H1 (cell line): ENCODE data around the gene SLC25A51. TPM values are rescaled to one million over a fixed set of nuclear protein-coding genes. Genes with fewer than 3 reads are reported as not detected.
A peak's percentile ranks its signal among the peaks of the same experiment; 100 is the strongest.

Experiments
- CTCF ChIA-PET: fragments of 300-600 bp; sonication (Branson Sonifier 250); formaldehyde crosslinking; loops from one replicate; lab custom pipeline; 2021; ENCODE audit not compliant: partially characterized antibody; lab: Charles Lee
- POLR2A ChIA-PET: fragments of 300-600 bp; sonication (Branson Sonifier 250); formaldehyde crosslinking; loops from one replicate; lab custom pipeline; 2021; ENCODE audit warnings: inconsistent platforms; ENCODE audit not compliant: partially characterized antibody; lab: Charles Lee
- DNase-seq, 2 experiments: peaks; one replicate each; pipeline versions ENCODE4 v3.0.0 to v3.0.0-alpha.2; 2010 to 2022; ENCODE audit warnings: low spot score in 2 of 2, low read depth in 1 of 2, mixed read lengths in 1 of 2
- FAIRE-seq: peaks from 2 replicates; lab custom pipeline; 2011; peaks lifted over from hg19 to GRCh38; lab: Jason Lieb, UNC
- H2AFZ ChIP-seq: 2 replicates; pipeline ENCODE4 v1.8.1; 2012; ENCODE audit warnings: low read length, inconsistent platforms
- H2AK5ac ChIP-seq: 2 replicates; pipeline ENCODE4 v1.6.1; 2013; ENCODE audit warnings: low read depth, low read length
- H2BK120ac ChIP-seq: replicated peaks from 2 replicates; pipeline ENCODE3; 2013; ENCODE audit warnings: low read depth, low read length, inconsistent platforms
- H2BK12ac ChIP-seq: 2 replicates; pipeline ENCODE4 v1.6.1; 2013; ENCODE audit warnings: low read depth, low read length
- H2BK15ac ChIP-seq: 2 replicates; pipeline ENCODE4 v1.6.1; 2013; ENCODE audit warnings: low read length
- H2BK20ac ChIP-seq: 2 replicates; pipeline ENCODE4 v1.6.1; 2013; ENCODE audit warnings: low read length
- H2BK5ac ChIP-seq: 2 replicates; pipeline ENCODE4 v1.6.1; 2013; ENCODE audit warnings: low read depth, low read length
- H3K14ac ChIP-seq: 2 replicates; pipeline ENCODE4 v1.6.1; 2013; ENCODE audit warnings: inconsistent platforms; ENCODE audit not compliant: insufficient read length
- H3K18ac ChIP-seq: 2 replicates; pipeline ENCODE4 v1.6.1; 2013; ENCODE audit warnings: low read length; ENCODE audit errors: extremely low read depth
- H3K23ac ChIP-seq: 2 replicates; pipeline ENCODE4 v1.6.1; 2013; ENCODE audit warnings: inconsistent platforms; ENCODE audit not compliant: insufficient read length
- H3K23me2 ChIP-seq: 2 replicates; pipeline ENCODE4 v1.6.1; 2013; ENCODE audit warnings: low read depth, low read length
- H3K27ac ChIP-seq: 2 replicates; pipeline ENCODE4 v1.6.1; 2011; ENCODE audit warnings: low read depth, low read length, inconsistent platforms
- H3K27me3 ChIP-seq, 4 experiments: replicated peaks in 1 of 4; 1 replicate in 1 of 4; 2 replicates in 3 of 4; pipeline versions ENCODE4 v1.6.1 to v1.8.1; 2011 to 2013; ENCODE audit warnings: low read length in 3 of 4, mild to moderate bottlenecking in 3 of 4, inconsistent platforms in 2 of 4, mixed read lengths in 2 of 4, moderate library complexity in 1 of 4; ENCODE audit not compliant: control insufficient read depth in 3 of 4, insufficient read depth in 3 of 4; ENCODE audit errors: extremely low read depth in 1 of 4
- H3K36me3 ChIP-seq, 4 experiments: 2 replicates each; pipeline versions ENCODE4 v1.6.1 to v1.8.1; 2011 to 2013; ENCODE audit warnings: mild to moderate bottlenecking in 4 of 4, low read length in 3 of 4, moderate library complexity in 2 of 4, control low read depth in 1 of 4, inconsistent platforms in 1 of 4; ENCODE audit not compliant: insufficient read depth in 4 of 4, control insufficient read depth in 2 of 4
- H3K4ac ChIP-seq: replicated peaks from 2 replicates; pipeline ENCODE3; 2013; ENCODE audit warnings: low read length, low read depth, mixed read lengths, inconsistent platforms; ENCODE audit not compliant: insufficient read length
- H3K4me1 ChIP-seq, 4 experiments: replicated peaks in 1 of 4; 1 replicate in 1 of 4; 2 replicates in 3 of 4; pipeline versions ENCODE4 v1.6.1 to v1.8.1; 2011 to 2013; ENCODE audit warnings: low read length in 3 of 4, inconsistent platforms in 2 of 4, mixed read lengths in 1 of 4; ENCODE audit not compliant: insufficient read depth in 4 of 4, control insufficient read depth in 3 of 4
- H3K4me2 ChIP-seq, 2 experiments: 2 replicates each; pipeline versions ENCODE4 v1.6.1 to v1.8.1; 2011 to 2013; ENCODE audit warnings: low read depth in 2 of 2, low read length in 2 of 2, control low read depth in 1 of 2, inconsistent platforms in 1 of 2, mild to moderate bottlenecking in 1 of 2; ENCODE audit not compliant: insufficient read depth in 1 of 2
- H3K4me3 ChIP-seq, 4 experiments: fragments of 200-600, 300-600 bp in 1 of 4; sonication (generic), shearing (Covaris generic), sonication (Bioruptor Twin) in 1 of 4; 2 replicates each; pipeline versions ENCODE4 v1.5.1 to v1.8.1; 2011 to 2016; ENCODE audit warnings: low read length in 4 of 4, low read depth in 3 of 4, control low read depth in 2 of 4, inconsistent platforms in 2 of 4, mild to moderate bottlenecking in 2 of 4, mixed read lengths in 1 of 4, moderate library complexity in 1 of 4; ENCODE audit not compliant: insufficient read depth in 2 of 4; ENCODE audit errors: extremely low read depth in 1 of 4
- H3K56ac ChIP-seq: replicated peaks from 2 replicates; pipeline ENCODE3; 2013; ENCODE audit warnings: low read depth, mild to moderate bottlenecking, mixed read lengths, low read length, inconsistent platforms; ENCODE audit not compliant: insufficient read length
- H3K79me1 ChIP-seq: 2 replicates; pipeline ENCODE4 v1.6.1; 2013; ENCODE audit warnings: low read depth, low read length, control low read depth
- H3K79me2 ChIP-seq, 2 experiments: 2 replicates each; pipeline versions ENCODE4 v1.6.1 to v1.8.1; 2012 to 2013; ENCODE audit warnings: low read length in 2 of 2, mild to moderate bottlenecking in 2 of 2, inconsistent platforms in 1 of 2; ENCODE audit not compliant: insufficient read depth in 2 of 2, control insufficient read depth in 1 of 2
- H3K9ac ChIP-seq, 4 experiments: replicated peaks in 1 of 4; 1 replicate in 1 of 4; 2 replicates in 3 of 4; pipeline versions ENCODE4 v1.6.1 to v1.8.1; 2011 to 2013; ENCODE audit warnings: low read depth in 3 of 4, low read length in 3 of 4, control low read depth in 2 of 4, mild to moderate bottlenecking in 2 of 4, moderate library complexity in 2 of 4, inconsistent platforms in 1 of 4; ENCODE audit errors: extremely low read depth in 1 of 4
- H3K9me3 ChIP-seq, 2 experiments: 2 replicates each; pipeline versions ENCODE4 v1.6.1 to v1.8.1; 2012 to 2013; ENCODE audit warnings: mild to moderate bottlenecking in 2 of 2, moderate library complexity in 2 of 2, control low read depth in 1 of 2, inconsistent platforms in 1 of 2, low read depth in 1 of 2, low read length in 1 of 2, mixed read lengths in 1 of 2; ENCODE audit not compliant: insufficient read depth in 2 of 2
- H4K20me1 ChIP-seq, 2 experiments: replicated peaks in 1 of 2; 2 replicates each; pipeline versions ENCODE3 to v1.8.1; 2011 to 2013; ENCODE audit warnings: inconsistent platforms in 2 of 2, low read length in 2 of 2, mild to moderate bottlenecking in 1 of 2; ENCODE audit not compliant: insufficient read depth in 2 of 2, control insufficient read depth in 1 of 2
- H4K5ac ChIP-seq: 2 replicates; pipeline ENCODE4 v1.6.1; 2013; ENCODE audit warnings: low read length, low read depth, mixed read lengths, inconsistent platforms; ENCODE audit not compliant: insufficient read length
- H4K8ac ChIP-seq: 2 replicates; pipeline ENCODE4 v1.8.0; 2013; ENCODE audit warnings: mild to moderate bottlenecking, moderate library complexity, low read length, inconsistent platforms; ENCODE audit not compliant: insufficient read depth; ENCODE audit errors: extremely low read depth
- H4K91ac ChIP-seq: replicated peaks from 2 replicates; pipeline ENCODE3; 2013; ENCODE audit warnings: low read length, mixed read lengths, inconsistent platforms; ENCODE audit not compliant: insufficient read length
- ASH2L ChIP-seq: fragments of 200-600, 300-600 bp; sonication (generic); IDR thresholded peaks from one replicate; pipeline ENCODE4 v1.7.1; 2017; ENCODE audit warnings: low read length
- CBX8 ChIP-seq: fragments of 300-800, 300-1000 bp; sonication (generic); IDR thresholded peaks from 2 replicates; pipeline ENCODE4 v1.7.1; 2016; ENCODE audit warnings: low read depth, low read length, borderline replicate concordance
- CEBPB ChIP-seq: IDR thresholded peaks from 2 replicates; pipeline ENCODE4 v1.6.1; 2012; ENCODE audit warnings: low read depth, low read length
- CTCF ChIP-seq, 3 experiments: IDR thresholded peaks; 1 replicate in 2 of 3; 2 replicates in 1 of 3; pipeline versions ENCODE4 v1.5.1 to v1.6.1; 2011; ENCODE audit warnings: low read length in 3 of 3, mild to moderate bottlenecking in 3 of 3, inconsistent platforms in 2 of 3, low read depth in 1 of 3, moderate library complexity in 1 of 3; ENCODE audit not compliant: insufficient read depth in 1 of 3; ENCODE audit errors: control extremely low read depth in 1 of 3
- EP300 ChIP-seq, 2 experiments: IDR thresholded peaks; 1 replicate in 1 of 2; 2 replicates in 1 of 2; pipeline ENCODE4 v1.6.1; 2011 to 2012; ENCODE audit warnings: low read depth in 2 of 2, low read length in 2 of 2, mild to moderate bottlenecking in 2 of 2, borderline replicate concordance in 1 of 2, inconsistent platforms in 1 of 2, moderate library complexity in 1 of 2
- JUN ChIP-seq: IDR thresholded peaks from 2 replicates; pipeline ENCODE4 v1.6.1; 2011; ENCODE audit warnings: low read depth, mild to moderate bottlenecking, improper control_type of control experiment, low read length
- MAFK ChIP-seq: IDR thresholded peaks from 2 replicates; pipeline ENCODE4 v1.6.1; 2012; ENCODE audit warnings: low read depth, mild to moderate bottlenecking, improper control_type of control experiment, low read length
- NANOG ChIP-seq: IDR thresholded peaks from 2 replicates; pipeline ENCODE4 v1.6.1; 2011; ENCODE audit warnings: low read length, low read depth, mild to moderate bottlenecking, inconsistent platforms; ENCODE audit not compliant: insufficient read depth, poor library complexity, severe bottlenecking
- RAD21 ChIP-seq, 2 experiments: IDR thresholded peaks in 1 of 2; conservative IDR thresholded peaks in 1 of 2; 2 replicates each; pipeline ENCODE4 v1.6.1; 2011; ENCODE audit warnings: low read depth in 2 of 2, low read length in 2 of 2, improper control_type of control experiment in 1 of 2, inconsistent platforms in 1 of 2, mild to moderate bottlenecking in 1 of 2, moderate library complexity in 1 of 2
- SAP30 ChIP-seq: fragments of 300-600 bp; sonication (generic); IDR thresholded peaks from 2 replicates; pipeline ENCODE4 v1.7.1; 2012; ENCODE audit warnings: low read length, moderate library complexity, mild to moderate bottlenecking, inconsistent platforms; ENCODE audit not compliant: insufficient read depth, insufficient replicate concordance
- WGBS, 2 experiments: shearing (Covaris generic) in 1 of 2; methylation state at CpG; one replicate each; pipeline versions ENCODE4 v1.1.6 to v1.1.7; 2013 to 2015; ENCODE audit warnings: low lambda C conversion rate in 2 of 2, mixed read lengths in 2 of 2, inconsistent platforms in 1 of 2, low coverage in 1 of 2, missing lambda C conversion rate in 1 of 2; ENCODE audit not compliant: insufficient replicate concordance in 2 of 2, insufficient coverage in 1 of 2, insufficient read length in 1 of 2; ENCODE audit errors: extremely low coverage in 1 of 2, missing lambda C conversion rate in 1 of 2; 5-methylcytosine and 5-hydroxymethylcytosine counted together
- polyA plus RNA-seq, 7 experiments: library from polyadenylated mRNA; depleted of rRNA in 3 of 7; stranded (reverse) in 5 of 7; unstranded in 2 of 7; fragments of >200 nt in 5 of 7; fragments of 200-250 nt in 2 of 7; gene quantifications; 1 replicate in 5 of 7; 2 replicates in 1 of 7; 4 replicates in 1 of 7; pipeline versions ENCODE4 v1.2.1 to v1.2.3, GENCODE V29; 2011 to 2013; ENCODE audit warnings: missing spikeins in 2 of 7, mixed read lengths in 2 of 7
- total RNA-seq: library from RNA; stranded (reverse); fragmentation: NEBNext Ultra II Directional; extraction: Animal tissue kit (Norgen Biotek cat#: 25700); gene quantifications from 2 replicates; pipeline ENCODE4 v1.2.1, GENCODE V29; 2021

SLC25A51 gene
- total and polyA plus RNA-seq, 2 of the 8 experiments (the other 6 are each of a cell fraction or from before 2014, with no cell fraction given): 8.0 to 14.5 TPM

GRCh38 chr9:37859043-37859442 is 44.9 kb downstream of the SLC25A51 start:
- H3K18ac ChIP-seq: no peak overlapping the region
- no peaks in the 10 kb centered on the region for H3K4me1 ChIP-seq
- H3K36me3 ChIP-seq: peaks cover 0 to 15% (median 3%) of the 10 kb centered on the region in 4 experiments; a peak in 4 of 8 replicates
- H4K8ac ChIP-seq: no peak overlapping the region
- H3K4ac ChIP-seq: no peak overlapping the region
- 94% methylated on average over 1 of the region's 1 CpG; no CpG with 5 or more reads in 1 of the 2 experiments for WGBS, 2 experiments
- H3K23me2 ChIP-seq: no peaks in the 10 kb centered on the region
- FAIRE-seq (no peak), DNase-seq (no peak)
- H2BK5ac ChIP-seq: no peak overlapping the region
- no peaks in the 10 kb centered on the region for H3K79me2 ChIP-seq
- ChIA-PET CTCF (interaction anchor here (1.0 to 2.2 kb wide), 5 partner anchors 8 to 57 kb away, joined by 3 to 10 read pairs (median 6); no protein-coding TSS in a partner anchor), POLR2A (interaction anchor here (0.6 to 1.0 kb wide), 2 partner anchors 15 to 47 kb away, joined by 3 read pairs; no protein-coding TSS in a partner anchor)
- no peak overlapping the region for H2AK5ac ChIP-seq
- no peak overlapping the region for H2AFZ ChIP-seq
- H3K23ac ChIP-seq: no peak overlapping the region
- no peak overlapping the region for H2BK12ac ChIP-seq
- no peak overlapping the region for H4K5ac ChIP-seq
- no peak overlapping the region for H2BK20ac ChIP-seq
- peaks cover 0 to 2% of the 10 kb centered on the region in 2 experiments for H4K20me1 ChIP-seq
- no peaks in the 10 kb centered on the region for H3K79me1 ChIP-seq
- H3K9me3 ChIP-seq: no peaks in the 10 kb centered on the region
- no peak overlapping the region for H2BK15ac ChIP-seq
- no peak overlapping the region for H4K91ac ChIP-seq
- H3K27me3 ChIP-seq: no peaks in the 10 kb centered on the region
- H3K27ac ChIP-seq: no peak overlapping the region
- no peak overlapping the region for H3K4me3 ChIP-seq
- no peak overlapping the region for H3K56ac ChIP-seq
- H3K9ac ChIP-seq: no peak overlapping the region
- H3K4me2 ChIP-seq: no peak overlapping the region
- no peak overlapping the region for H3K14ac ChIP-seq
- no peak overlapping the region for H2BK120ac ChIP-seq
- TF ChIP-seq EP300 (IDR thresholded peaks at IDR 0.05; ENCODE audit: borderline replicate concordance in 1 of 2, low read depth in 2 of 2, low read length in 2 of 2) (no peak), CTCF (IDR thresholded peaks at IDR 0.05; ENCODE audit: control extremely low read depth in 1 of 3, insufficient read depth in 1 of 3, low read depth in 1 of 3, low read length in 3 of 3) (peak in 1 of 3 experiments; percentile 3; a peak in 2 of 4 replicates), CEBPB (no peak), RAD21 (IDR thresholded peaks at IDR 0.05 in 1 of 2, conservative IDR thresholded peaks at IDR 0.05 in 1 of 2; ENCODE audit: low read depth in 2 of 2, low read length in 2 of 2) (peak; percentile 33 to 39), NANOG (no peak), CBX8 (no peak), MAFK (no peak), JUN (no peak), SAP30 (no peak), ASH2L (no peak)
